ENCODE results near the gene FOXRED1.
"Not testable (repeated sequence)": the region's sequence is repeated elsewhere in the genome, so short reads cannot be mapped to it uniquely, and the experiment has no call there.

FOXRED1 gene

DNA sequence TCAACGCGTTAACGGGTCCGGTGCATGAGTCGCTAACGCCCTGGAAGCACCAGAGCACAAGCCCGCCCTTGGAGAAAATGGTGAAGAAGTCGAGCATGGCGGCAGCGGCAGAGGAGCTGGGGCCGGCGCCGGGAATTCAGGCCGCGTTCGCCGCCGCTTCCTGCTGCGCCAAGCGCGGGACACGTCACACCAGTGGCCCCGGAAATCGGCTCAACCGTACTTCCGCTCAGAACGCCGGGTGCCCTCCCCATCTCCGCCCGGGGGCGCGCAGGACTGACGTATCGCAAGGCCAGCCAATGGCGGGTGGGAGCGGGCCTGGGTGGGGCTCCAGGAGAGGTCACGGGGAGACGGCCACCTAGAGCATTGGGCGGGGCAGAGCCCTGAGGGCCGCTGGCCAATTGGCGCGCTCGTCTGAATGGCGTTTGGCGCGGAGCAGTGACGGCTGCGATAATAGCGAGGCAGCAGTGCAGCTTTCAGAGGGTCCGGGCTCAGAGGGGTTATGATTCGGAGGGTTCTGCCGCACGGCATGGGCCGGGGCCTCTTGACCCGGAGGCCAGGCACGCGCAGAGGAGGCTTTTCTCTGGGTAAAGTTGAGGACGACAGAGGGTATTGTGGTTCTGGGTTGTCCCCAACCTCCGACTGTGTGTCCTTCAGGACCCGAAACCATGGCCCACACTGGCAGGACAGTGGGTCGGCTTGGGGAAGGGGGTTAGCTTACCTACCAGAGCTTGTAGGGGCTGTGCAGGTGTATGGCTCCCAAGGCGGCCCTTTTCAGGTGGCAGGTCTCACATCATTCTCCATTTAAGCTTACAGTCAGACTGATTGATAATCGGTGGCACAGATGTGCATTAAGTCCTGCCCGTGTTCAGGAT is at the start of gene FOXRED1, which contains the start of gene SRPRA:
TSS of gene FOXRED1 (plus strand) at position 447 of the 872 bp plus-strand sequence. CDS start at position 500, 53 bp downstream.
TSS of gene SRPRA (minus strand) at position 188 of the 872 bp plus-strand sequence. CDS start at position 97, 91 bp downstream.
- peak; percentile 100 for DNase-seq

DNA sequence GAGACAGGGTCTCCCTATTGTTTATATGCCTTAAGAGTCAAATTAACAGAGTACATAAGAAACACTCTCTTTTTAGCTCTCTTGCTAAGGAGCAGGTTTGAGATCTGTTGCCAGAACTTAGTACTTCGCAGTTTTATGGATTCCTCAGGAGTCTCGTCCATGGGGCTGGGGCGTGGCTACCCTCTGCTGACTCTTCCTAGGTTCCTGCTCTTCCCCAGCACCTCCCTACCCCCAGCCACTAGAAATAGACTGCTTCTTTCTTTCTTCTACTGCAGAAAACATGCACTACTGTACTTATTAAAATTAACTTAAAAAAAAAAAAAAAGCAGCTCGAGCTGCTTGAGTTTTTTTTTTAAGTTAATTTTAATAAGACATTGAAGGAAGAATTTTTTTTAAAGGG is 49.4 kb upstream of the FOXRED1 start:
- no peak for DNase-seq

DNA sequence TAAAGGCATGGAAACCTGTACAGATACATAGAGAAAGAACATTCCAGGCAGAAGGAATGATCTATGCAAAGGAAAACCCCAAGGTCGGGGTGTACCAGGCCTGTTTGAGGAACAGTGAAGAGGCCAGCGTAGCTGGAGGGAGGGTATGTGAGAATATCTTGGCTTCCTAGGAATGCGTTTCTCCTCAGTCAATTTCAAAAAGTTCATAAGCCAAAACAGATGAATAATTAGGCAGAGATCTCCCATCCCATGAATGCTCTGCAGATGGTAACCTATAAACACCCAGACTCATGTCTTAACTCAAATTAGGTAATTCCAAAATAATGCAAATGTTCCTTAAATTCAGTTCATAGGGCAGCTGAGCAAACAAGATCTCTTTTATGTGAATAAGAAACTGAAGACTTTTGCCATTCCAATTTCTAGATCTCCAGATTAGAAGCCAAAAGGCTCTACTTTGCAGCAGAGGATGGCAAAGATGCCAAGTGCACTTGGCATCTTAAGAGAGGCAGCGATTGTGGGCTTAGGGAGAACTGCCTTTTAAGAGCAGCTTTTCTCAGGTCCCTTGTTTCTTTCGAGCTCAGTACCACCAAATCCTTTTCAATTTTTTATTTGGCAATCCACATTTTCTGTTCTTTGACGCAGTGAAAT is 44.2 kb upstream of the FOXRED1 start:
- DNase-seq = no peak

DNA sequence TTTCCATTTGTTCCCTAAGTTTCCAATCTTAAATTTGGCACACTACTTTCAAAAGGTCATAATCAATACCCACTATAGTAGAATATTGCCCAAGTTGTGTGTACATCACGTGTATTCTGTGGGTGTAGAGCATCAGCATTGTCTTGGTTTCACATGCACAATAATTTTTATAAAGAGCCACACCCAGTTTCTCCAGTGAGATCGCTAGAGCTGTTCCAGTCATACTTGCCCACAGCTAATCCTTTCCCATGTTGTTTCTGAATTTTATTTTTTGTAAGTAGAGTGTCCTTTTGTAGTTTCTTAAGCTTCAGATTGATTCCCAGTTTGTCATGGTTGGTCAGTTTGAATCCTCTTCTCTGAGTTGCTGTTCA is 43.7 kb upstream of the FOXRED1 start:
- no peak for DNase-seq

DNA sequence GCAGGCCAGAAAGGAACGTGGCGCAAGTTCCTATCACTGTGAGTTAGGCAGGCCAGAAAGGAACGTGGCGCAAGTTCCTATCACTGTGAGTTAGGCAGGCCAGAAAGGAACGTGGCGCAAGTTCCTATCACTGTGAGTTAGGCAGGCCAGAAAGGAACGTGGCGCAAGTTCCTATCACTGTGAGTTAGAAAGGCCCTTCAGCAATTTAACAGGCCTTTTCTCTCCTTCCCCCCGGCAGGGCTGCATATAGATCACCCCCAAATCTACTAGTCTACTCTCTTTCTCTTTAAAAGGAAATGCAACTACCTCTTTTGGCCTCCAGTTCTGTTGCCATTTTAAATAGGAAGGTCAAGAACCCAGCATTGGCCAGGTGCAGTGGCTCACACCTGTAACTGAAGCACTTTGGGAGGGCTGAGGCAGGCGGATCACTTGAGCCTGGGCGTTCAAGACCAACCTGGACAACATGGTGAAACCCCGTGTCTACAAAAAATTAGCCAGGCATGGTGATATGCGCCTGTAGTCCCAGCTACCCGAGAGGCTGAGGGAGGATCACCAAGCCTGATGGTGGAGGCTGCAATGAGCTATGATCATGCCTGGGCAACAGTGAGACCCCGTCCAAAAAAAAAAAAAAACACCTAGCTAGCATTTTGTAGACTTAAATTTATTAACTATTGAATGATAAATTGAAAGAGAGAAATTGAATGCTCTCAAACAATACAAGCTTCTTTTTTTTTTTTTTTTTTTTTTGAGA is 42.4 kb upstream of the FOXRED1 start:
- DNase-seq = no peak

DNA sequence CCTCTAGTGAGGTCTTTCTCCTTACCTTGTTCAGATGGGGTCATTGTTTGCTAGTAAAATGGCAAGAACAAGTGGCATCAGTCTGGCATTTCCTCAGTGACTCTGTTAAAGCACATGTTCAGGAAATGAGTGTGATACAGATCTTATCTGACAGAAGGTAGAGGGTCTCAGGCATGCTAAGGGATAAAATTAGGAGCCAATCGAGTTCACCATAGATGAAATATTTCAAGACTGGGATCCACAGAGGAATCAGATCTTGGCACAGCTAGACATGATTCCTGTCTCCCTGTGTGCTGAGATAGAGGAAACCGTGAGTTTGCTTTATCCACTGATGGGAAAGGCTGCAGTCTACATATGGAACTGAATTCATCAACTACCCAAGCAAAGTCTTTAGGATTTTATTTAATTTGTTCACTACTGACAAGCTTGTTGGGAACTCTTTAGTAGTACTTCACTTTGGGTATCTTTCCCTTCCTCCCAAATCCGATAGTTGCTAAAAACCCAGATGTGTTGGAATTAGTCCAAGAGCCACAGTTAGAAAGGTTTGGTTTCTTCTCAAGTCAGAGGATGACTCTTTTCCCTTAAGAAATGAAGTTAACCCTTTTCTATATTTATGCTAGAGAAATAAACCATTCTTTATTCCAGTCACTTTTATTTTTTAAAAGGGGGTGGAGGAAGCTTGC is 39.0 kb upstream of the FOXRED1 start:
- DNase-seq = no peak

DNA sequence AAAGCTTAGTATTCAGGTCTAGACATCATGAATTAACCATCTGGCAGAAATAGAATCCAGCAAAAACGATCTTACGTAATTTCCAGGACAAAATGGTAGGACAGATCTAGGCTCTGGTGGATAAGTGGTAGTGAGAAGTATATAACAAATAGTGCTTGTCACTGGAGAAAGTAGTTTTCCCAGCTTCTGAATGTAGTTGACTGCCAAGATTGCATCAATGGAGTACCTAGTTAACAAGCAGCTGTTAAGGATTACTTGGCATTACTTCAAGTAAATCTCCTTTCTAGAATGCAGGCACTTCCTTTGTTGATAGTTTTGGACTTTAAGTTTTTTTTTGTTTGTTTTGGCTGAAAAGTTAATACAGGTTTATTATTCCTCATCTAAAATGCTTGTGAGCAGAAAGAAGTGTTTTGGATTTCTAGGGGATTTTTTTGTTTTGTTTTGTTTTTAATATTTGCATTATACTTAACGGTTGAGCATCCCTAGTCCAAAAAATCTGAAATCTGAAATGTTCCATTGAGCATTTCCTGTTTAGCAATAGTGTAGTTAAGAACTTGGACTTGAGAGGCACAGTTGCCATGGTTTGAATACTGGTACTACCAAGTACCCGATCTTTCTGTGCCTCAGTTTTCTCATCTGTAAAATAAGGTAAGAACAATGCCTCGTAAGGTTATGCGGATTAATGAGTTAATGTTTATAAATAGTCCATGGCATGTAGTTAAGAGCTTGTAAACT is 37.1 kb upstream of the FOXRED1 start:
- no peak for DNase-seq

DNA sequence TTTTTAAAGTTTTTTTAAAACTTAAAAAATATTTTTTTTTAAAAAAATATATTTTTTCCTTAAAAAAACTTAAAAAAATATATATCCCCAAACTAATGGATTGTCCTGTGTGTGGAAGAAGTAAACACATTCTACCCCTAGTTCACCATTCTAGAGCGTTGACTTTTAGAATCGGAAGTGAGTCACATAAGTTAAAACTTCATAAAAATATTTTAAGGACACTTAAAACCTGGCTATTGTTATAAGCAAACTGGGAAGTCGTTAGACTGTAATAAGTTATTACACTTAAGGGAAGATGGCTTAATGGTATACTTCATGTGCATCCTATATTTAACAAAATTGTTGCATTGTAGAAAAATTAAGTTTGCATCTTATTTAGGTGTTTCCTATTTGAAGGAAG is 36.3 kb upstream of the FOXRED1 start:
- DNase-seq = no peak

DNA sequence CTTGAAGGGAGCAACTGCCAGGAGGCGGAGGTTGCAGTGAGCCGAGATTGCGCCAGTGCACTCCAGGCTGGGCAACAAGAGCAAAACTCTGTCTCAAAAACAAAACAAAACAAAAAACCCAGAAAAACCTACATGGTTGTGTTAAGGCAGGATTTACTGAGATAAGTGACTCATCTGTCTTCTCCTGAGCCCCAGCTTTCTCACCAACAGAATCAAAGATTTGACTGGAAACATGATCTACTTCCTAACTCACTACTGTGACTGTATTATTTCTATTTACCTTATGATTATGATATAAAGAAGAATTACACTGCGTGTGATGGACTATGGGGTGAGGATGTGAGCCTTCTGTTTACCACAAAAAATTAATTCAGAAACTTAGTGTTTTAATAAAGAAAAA is 35.6 kb upstream of the FOXRED1 start:
- DNase-seq = no peak

DNA sequence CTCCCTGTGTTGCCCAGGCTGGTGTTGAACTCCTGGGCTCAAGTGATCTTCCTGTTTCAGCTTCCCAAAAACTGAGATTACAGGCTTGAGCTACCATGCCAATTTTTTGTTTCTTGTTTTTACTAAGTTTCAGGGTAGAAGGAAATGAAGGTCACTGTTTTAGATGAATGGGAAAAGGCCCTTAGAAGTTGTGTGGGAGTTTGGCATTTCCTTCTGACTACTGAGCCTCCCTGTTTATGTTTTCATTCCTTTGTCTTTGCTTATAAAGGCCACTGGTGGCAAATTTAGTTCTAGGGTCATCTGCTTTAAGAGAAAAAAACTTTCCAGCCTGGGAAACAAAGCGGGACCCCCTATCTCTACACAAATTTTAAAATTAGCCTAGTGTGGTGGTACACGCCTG is 22.3 kb upstream of the FOXRED1 start:
- no peak for DNase-seq

DNA sequence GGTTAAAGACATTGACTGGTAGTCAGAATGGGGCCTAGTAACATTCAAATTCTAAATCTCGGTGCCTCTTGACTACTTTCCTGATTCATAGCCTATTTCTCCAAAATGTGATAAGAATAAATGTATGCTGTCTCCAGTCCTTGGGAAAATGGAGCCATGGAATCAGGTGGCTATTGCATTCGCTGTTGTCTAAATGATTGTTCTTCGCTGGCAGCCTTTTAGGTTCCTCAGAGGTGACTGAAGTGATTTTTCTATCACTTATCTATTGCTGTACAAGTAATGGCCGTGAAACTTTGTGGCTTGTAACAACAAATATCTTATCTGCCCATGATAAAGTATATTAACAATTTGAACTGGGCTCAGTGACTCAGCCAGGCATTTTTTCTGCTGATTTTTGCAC is 15.7 kb upstream of the FOXRED1 start:
- DNase-seq = no peak

DNA sequence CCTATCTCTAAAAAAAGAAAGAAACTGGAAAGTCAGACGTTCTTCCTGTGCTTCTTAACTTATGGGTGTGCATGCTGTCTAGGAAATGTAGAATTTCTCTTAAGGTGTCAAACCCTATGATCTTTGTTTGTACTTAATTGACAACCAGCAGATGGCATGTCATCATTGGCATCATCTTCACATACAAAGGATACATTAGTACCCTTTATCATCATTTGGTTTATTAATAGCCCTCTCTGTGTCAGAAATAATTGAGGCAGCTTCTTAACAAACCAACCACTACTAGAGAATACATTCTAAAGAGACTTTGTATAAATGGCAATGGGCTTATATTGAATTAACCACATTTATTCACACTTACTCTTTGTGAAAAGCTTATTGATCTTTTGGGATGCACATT is 14.1 kb upstream of the FOXRED1 start:
- DNase-seq = no peak

DNA sequence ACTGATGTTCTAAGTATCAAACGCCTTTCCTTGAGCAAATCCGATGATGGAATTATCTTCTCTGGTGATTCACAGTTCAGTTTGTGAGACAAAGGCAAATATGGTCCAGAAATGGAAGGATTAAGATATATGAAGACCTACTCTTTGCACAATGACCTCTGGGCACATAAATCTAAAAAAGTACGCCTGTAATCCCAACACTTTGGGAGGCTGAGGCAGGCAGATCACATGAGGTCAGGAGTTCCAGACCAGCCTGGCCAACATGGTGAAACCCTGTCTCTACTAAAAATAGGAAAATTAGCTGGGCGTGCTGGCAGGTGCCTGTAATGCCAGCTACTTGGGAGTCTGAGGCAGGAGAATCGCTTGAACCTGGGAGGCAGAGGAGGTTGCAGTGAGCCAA is 13.4 kb upstream of the FOXRED1 start:
- not testable (repeated sequence) for DNase-seq

DNA sequence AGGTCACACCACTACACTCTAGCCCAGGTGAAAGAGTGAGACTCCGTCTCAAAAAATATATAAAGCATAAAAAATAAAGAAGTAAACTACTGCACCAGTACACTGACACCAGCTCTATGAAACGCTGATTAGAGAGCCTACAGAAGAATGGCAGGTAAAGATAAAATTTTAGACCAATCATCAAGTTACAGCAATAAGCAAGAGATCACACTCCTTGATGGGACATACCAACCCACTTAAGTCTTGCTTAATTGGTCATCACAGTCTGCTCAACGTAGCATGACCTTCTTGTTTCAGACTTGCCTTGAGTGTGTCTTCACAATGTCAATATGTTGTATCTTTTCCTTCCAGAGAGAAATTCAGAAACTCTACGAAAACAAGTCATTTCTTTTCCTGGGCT is 12.7 kb upstream of the FOXRED1 start:
- DNase-seq = no peak

DNA sequence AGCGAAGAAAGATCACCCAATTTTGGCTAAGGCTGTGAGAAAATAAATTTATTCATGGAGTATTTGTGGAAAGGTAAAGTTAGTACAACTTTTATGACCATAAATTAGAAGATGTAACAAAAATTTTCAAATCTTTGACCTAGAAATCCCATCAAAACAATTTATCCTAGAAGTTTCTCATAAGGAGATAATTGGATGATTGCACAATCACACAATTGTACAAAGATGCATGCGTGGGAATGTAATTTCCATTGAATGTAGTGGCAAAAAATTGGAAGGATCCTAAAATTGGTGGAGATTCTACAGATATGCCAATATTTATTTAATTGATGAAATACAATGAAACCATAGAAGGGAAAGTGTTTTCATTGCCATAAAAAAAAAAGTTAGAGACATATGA is 11.8 kb upstream of the FOXRED1 start:
- DNase-seq = no peak

DNA sequence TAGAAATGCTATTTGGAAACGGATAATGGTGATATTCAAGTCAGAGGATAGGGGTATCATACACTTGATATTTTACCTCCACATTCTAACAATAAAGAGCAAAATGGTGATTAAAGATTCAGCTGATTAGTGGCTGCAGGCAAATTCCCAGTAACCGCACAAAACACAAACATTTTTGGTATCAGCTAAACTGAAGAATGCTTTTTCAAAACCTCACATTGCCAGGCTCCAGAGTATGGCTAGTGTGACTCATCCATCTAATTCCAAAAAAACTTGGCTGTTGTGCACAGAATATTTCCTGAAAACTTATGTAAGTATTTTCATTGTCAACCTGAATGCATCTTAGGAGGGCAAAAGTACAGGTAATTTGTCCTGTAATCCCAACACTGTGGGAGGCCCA is 11.2 kb upstream of the FOXRED1 start:
- DNase-seq = no peak

DNA sequence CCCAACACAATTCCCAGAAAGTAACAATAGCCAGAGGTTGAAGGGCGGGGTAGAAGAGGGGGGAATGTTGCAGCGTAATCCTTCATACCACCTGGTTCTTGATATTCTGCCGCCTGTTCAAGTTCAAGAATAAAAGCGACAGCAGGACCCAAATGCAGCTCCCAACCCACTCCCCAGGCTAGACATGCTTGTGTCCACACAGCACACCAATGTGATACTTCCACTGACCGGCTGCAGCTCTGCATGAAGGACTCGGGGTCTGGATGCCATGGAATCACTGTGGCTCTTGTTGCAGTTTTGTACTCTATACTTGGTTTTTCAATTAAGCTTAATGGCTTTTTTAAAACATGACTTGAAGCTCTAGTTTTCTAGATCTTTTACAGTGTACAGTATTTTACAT is 6.7 kb upstream of the FOXRED1 start:
- DNase-seq = no peak

DNA sequence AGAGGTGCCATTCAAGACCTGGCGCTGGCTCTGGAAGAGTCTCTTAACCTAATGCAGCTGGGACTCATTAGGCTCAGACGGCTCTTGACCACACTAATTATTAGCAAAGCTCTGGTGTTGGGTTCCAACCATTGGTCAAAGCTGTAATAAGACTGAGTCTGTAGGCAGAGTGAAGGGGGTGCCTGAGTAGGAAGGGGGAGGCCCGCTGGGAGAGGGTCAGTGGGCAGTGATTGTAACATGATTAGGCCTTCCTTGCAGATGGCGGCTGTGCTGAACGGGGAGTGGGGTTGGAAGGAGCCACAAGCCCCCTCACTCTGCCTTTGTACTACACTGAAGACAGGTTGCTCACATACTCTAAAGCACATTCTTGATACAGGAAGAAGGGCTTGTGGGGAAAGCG is 5.5 kb upstream of the FOXRED1 start:
- no peak for DNase-seq

DNA sequence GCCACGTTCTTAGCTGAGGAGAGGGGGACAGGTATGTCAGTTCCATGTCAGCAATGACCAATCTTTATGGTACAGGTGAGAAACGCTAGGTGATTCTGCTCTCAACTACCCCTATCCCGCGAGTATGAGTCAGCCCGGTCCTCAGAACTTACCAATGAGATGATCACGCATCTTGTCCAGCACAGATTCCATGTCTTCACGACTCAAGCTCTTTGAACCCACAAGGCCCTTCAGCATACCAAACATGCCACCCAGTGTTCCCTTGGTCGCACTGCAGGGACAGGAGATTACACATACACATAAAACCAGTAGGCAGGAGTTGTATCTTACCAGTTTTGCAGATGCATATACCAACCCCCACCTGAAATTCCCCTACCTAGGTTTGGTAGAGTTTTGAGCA is 3.1 kb upstream of the FOXRED1 start:
- no peak for DNase-seq

DNA sequence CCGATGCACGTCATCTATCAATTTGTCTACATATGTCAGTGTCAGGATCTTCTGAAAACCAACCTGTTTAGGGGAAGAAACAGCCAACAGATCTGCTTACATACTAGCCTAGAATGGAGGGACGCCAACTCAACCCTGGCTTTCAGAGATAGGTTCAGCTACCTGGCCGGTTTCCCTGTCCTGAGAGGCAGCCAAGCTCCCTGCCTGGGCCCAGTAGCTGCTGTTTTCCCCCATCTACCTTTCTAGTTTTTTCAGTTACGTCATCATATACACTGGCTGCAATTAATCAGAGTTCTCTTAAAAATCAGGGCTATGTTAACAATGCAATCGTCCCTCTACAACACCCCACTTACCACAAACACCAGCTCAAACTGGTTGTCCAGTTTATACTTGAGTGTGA is 1.3 kb upstream of the FOXRED1 start:
- DNase-seq = no peak

DNA sequence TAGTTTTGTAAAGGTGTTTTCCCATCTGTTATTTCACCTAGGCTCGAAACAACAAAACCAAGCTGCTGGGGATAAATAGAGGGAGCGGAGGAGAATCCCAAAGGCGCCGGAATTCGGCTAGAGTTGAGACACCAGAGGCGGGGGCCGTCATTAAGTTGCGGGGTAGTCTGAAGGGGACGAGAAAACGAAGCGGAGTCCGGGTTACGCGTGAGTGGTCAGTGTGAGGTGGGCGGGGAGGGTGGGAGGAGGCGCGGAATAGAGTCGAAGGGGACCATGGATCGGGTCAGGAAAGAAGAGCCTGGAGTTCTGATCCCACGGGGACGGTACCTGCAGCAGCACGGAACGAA is 620 bp upstream of the FOXRED1 start:
- DNase-seq = no peak

DNA sequence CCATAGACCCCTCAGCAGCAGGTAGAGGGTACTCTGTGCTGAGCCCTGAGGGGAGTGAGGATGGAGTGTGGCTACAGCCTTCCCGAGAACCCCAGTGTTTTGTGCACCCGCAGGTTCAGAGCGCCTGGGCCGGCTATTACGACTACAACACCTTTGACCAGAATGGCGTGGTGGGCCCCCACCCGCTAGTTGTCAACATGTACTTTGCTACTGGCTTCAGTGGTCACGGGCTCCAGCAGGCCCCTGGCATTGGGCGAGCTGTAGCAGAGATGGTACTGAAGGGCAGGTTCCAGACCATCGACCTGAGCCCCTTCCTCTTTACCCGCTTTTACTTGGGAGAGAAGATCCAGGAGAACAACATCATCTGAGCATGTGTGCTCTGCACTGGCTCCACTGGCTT is 8.4 kb downstream of the FOXRED1 start:
- no peak for DNase-seq

DNA sequence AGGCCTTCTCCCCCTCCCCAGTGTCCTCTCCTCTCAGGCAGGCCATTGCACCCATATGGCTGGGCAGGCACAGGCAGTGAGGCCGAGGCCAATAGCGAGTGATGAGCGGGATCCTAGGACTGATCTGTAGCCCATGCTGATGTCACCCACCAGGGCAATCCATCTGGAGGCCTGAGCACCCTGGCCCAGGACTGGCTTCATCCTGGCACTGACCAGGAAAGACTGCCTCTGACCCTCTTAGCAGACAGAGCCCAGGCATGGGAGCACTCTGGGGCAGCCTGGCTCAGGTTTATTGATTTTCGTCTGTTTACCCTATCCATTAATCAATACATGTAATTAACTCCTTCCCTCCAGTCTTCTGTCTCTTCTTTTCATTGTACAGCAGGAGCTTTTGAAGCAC is 8.8 kb downstream of the FOXRED1 start:
- DNase-seq = no peak
